WTC11 (cell line): Measurements from ENCODE around the gene IL17RB. TPM values are rescaled to one million over a fixed set of nuclear protein-coding genes. Genes with fewer than 3 reads are reported as not detected.

ENCODE experiments used
- ATAC-seq: fragments of 200-7000 bp; cut with Tn5 transposase; 2 replicates; pipeline ENCODE4 v1.10.0; 2021; ENCODE audit warnings: mild to moderate bottlenecking, moderate library complexity
- CTCF ChIA-PET: fragments of 300-600 bp; sonication (Branson Sonifier 250); formaldehyde crosslinking; loops from one replicate; lab custom pipeline; 2021; ENCODE audit warnings: antibody characterized with exemption; lab: Charles Lee
- POLR2A ChIA-PET: fragments of 350-600 bp; sonication (Branson Sonifier 250); formaldehyde crosslinking; loops from one replicate; lab custom pipeline; 2021; ENCODE audit warnings: antibody characterized with exemption; lab: Charles Lee
- DNase-seq: peaks from one replicate; pipeline ENCODE4 v3.0.0; 2021; ENCODE audit warnings: low spot score
- H3K27ac Mint-ChIP-seq: 2 replicates; pipeline ENCODE4 v1.8.0; 2021; ENCODE audit warnings: mixed read lengths
- H3K27me3 Mint-ChIP-seq: 2 replicates; pipeline ENCODE4 v1.8.0; 2021; ENCODE audit warnings: low read depth, mild to moderate bottlenecking, moderate library complexity, mixed read lengths
- H3K36me3 Mint-ChIP-seq: 2 replicates; pipeline ENCODE4 v1.8.0; 2021; ENCODE audit warnings: mixed read lengths
- H3K4me1 Mint-ChIP-seq: 2 replicates; pipeline ENCODE4 v1.8.0; 2022; ENCODE audit warnings: mixed read lengths
- H3K4me3 Mint-ChIP-seq: 2 replicates; pipeline ENCODE4 v1.8.0; 2021; ENCODE audit warnings: mild to moderate bottlenecking, moderate library complexity, mixed read lengths
- H3K9me3 Mint-ChIP-seq: 2 replicates; pipeline ENCODE4 v1.8.0; 2021; ENCODE audit warnings: mixed read lengths
- CREM ChIP-seq: sonication (generic); formaldehyde crosslinking; IDR thresholded peaks from 2 replicates; pipeline ENCODE4 v1.8.1; 2022; ENCODE audit warnings: mild to moderate bottlenecking, missing genetic modification reagents, moderate library complexity
- FOXP4 ChIP-seq: sonication (generic); formaldehyde crosslinking; IDR thresholded peaks from 2 replicates; pipeline ENCODE4 v1.8.0; 2022; ENCODE audit warnings: mild to moderate bottlenecking, missing genetic modification reagents
- GTF2I ChIP-seq: fragments of 250-450 bp; sonication (Bioruptor Pico); conservative IDR thresholded peaks from 2 replicates; pipeline ENCODE4 v1.4.0; 2021; ENCODE audit warnings: mild to moderate bottlenecking
- HMGA2 ChIP-seq: fragments of 250-450 bp; sonication (Bioruptor Pico); IDR thresholded peaks from 2 replicates; pipeline ENCODE4 v1.4.0; 2021; ENCODE audit warnings: mild to moderate bottlenecking, moderate library complexity
- JAZF1 ChIP-seq: fragments of 250-450 bp; sonication (Bioruptor Pico); IDR thresholded peaks from 2 replicates; pipeline ENCODE4 v1.9.0; 2021; ENCODE audit warnings: moderate library complexity, mild to moderate bottlenecking, inconsistent platforms
- KAT7 ChIP-seq: sonication (generic); formaldehyde crosslinking; IDR thresholded peaks from 2 replicates; pipeline ENCODE4 v1.8.1; 2023; ENCODE audit warnings: missing genetic modification reagents, mild to moderate bottlenecking, borderline replicate concordance
- MAX ChIP-seq: sonication (generic); formaldehyde crosslinking; IDR thresholded peaks from 2 replicates; pipeline ENCODE4 v1.8.0; 2022; ENCODE audit warnings: mild to moderate bottlenecking, missing genetic modification reagents
- NFE2L1 ChIP-seq: sonication (generic); formaldehyde crosslinking; IDR thresholded peaks from 2 replicates; pipeline ENCODE4 v1.8.1; 2023; ENCODE audit warnings: missing genetic modification reagents
- OVOL2 ChIP-seq: fragments of 250-450 bp; sonication (Bioruptor Pico); IDR thresholded peaks from 2 replicates; pipeline ENCODE4 v1.9.0; 2021; ENCODE audit warnings: mild to moderate bottlenecking, borderline replicate concordance
- TEAD1 ChIP-seq: sonication (generic); formaldehyde crosslinking; IDR thresholded peaks from 2 replicates; pipeline ENCODE4 v1.8.0; 2022; ENCODE audit warnings: mild to moderate bottlenecking, missing genetic modification reagents
- ZSCAN18 ChIP-seq: fragments of 250-450 bp; sonication (Bioruptor Pico); IDR thresholded peaks from 2 replicates; pipeline ENCODE4 v2.1.2; 2022; ENCODE audit warnings: mild to moderate bottlenecking, moderate library complexity
- total RNA-seq: library from RNA; stranded (reverse); gene quantifications from 3 replicates; pipeline ENCODE4 v1.2.3, GENCODE V29; 2021
- TF ChIP-seq, protein P1 (sequence below): sonication (generic); formaldehyde crosslinking; IDR thresholded peaks from 2 replicates; pipeline ENCODE4 v1.8.1; 2022; ENCODE audit warnings: missing genetic modification reagents, borderline replicate concordance
- TF ChIP-seq, protein P2 (sequence below): sonication (generic); formaldehyde crosslinking; IDR thresholded peaks from 2 replicates; pipeline ENCODE4 v1.8.1; 2022; ENCODE audit warnings: low read depth, mild to moderate bottlenecking, moderate library complexity, missing genetic modification reagents, borderline replicate concordance
- TF ChIP-seq, protein P3 (sequence below): sonication (generic); formaldehyde crosslinking; IDR thresholded peaks from 2 replicates; pipeline ENCODE4 v1.8.0; 2023; ENCODE audit warnings: missing genetic modification reagents
- TF ChIP-seq, protein P4 (sequence below): sonication (generic); formaldehyde crosslinking; IDR thresholded peaks from 2 replicates; pipeline ENCODE4 v1.8.1; 2023; ENCODE audit warnings: mild to moderate bottlenecking, missing genetic modification reagents

Gene IL17RB
- total RNA-seq, 1 experiment from 2014 or later: 5.6 TPM

- TF ChIP-seq, protein P1, sequence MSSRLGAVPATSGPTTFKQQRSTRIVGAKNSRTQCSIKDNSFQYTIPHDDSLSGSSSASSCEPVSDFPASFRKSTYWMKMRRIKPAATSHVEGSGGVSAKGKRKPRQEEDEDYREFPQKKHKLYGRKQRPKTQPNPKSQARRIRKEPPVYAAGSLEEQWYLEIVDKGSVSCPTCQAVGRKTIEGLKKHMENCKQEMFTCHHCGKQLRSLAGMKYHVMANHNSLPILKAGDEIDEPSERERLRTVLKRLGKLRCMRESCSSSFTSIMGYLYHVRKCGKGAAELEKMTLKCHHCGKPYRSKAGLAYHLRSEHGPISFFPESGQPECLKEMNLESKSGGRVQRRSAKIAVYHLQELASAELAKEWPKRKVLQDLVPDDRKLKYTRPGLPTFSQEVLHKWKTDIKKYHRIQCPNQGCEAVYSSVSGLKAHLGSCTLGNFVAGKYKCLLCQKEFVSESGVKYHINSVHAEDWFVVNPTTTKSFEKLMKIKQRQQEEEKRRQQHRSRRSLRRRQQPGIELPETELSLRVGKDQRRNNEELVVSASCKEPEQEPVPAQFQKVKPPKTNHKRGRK: no peak
- TF ChIP-seq TEAD1 (CRISPR knock-in tag): no peak
- TF ChIP-seq CREM: no peak
- TF ChIP-seq OVOL2 (CRISPR knock-in tag): no peak
- TF ChIP-seq, protein P2, sequence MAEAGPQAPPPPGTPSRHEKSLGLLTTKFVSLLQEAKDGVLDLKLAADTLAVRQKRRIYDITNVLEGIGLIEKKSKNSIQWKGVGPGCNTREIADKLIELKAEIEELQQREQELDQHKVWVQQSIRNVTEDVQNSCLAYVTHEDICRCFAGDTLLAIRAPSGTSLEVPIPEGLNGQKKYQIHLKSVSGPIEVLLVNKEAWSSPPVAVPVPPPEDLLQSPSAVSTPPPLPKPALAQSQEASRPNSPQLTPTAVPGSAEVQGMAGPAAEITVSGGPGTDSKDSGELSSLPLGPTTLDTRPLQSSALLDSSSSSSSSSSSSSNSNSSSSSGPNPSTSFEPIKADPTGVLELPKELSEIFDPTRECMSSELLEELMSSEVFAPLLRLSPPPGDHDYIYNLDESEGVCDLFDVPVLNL (CRISPR knock-in tag): no peak
- TF ChIP-seq MAX (CRISPR knock-in tag): no peak
- TF ChIP-seq ZSCAN18: no peak
- no peak for TF ChIP-seq HMGA2 (CRISPR knock-in tag)
Observed at GRCh38 chr3:53858096-53858741, 11.9 kb downstream of the IL17RB start (continued).

DNA sequence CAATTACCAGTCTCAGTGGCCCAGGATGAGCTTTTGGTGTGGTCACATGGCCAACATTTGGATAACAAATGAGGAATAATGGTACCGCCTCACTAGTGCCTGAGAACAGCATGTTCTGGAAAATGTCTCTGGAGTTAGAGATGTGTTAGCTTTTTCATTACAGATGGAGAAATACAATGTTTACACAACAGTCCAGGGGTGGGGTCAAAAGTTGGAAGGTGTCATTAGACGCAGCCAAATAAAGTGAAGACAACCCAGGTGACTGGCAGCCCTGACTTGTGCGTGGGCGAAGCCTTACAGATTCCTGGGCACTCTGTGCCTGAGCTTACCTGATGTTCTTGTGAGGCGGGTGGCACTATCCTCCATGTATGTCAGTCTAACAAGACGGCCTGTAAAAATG is 12.8 kb downstream of the IL17RB start:
- ATAC-seq: no peak
- no peak for DNase-seq
- TF ChIP-seq, protein P3, sequence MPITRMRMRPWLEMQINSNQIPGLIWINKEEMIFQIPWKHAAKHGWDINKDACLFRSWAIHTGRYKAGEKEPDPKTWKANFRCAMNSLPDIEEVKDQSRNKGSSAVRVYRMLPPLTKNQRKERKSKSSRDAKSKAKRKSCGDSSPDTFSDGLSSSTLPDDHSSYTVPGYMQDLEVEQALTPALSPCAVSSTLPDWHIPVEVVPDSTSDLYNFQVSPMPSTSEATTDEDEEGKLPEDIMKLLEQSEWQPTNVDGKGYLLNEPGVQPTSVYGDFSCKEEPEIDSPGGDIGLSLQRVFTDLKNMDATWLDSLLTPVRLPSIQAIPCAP (CRISPR knock-in tag): no peak
- no peak for TF ChIP-seq FOXP4 (CRISPR knock-in tag)
- TF ChIP-seq GTF2I (CRISPR knock-in tag): no peak
- no peak for TF ChIP-seq KAT7 (CRISPR knock-in tag)
- POLR2A ChIA-PET: no interaction called here
- no peak overlapping the region for H3K4me3 Mint-ChIP-seq
- peaks cover 29% of the 10 kb centered on the region for H3K36me3 Mint-ChIP-seq
- no peak overlapping the region for H3K27ac Mint-ChIP-seq
- H3K27me3 Mint-ChIP-seq: no peaks in the 10 kb centered on the region
- CTCF ChIA-PET: no interaction called here
- H3K4me1 Mint-ChIP-seq: no peaks in the 10 kb centered on the region
- no peaks in the 10 kb centered on the region for H3K9me3 Mint-ChIP-seq

DNA sequence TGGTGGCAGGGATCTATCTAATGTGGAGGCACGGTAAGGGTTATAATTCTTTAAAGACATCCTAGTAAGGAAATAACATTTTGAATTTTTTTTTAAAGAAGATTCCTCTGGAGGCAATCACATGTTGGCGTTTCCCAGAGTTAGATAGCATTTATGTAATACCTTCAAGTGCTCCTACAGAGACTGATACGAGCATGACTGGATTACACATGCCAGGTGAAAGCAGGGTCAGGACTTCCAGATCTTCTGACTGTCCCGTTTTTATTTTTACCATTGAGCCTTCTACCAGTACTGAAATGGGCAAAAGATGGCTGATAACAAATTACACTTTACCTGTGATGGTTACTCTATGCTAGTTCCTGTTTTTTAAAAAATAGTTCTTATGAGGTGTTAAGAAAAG is 13.8 kb downstream of the IL17RB start:
- Mint-ChIP-seq H3K9me3 (no peaks in the 10 kb centered on the region), H3K36me3 (peaks cover 37% of the 10 kb centered on the region), H3K27ac (no peak overlapping the region), H3K27me3 (no peaks in the 10 kb centered on the region), H3K4me3 (no peak overlapping the region), H3K4me1 (no peaks in the 10 kb centered on the region)
- CTCF ChIA-PET: no interaction called here
- POLR2A ChIA-PET: no interaction called here
- no peak for ATAC-seq
- no peak for DNase-seq
- no peak for TF ChIP-seq JAZF1 (CRISPR knock-in tag)

GRCh38 chr3:53862241-53862640 is 15.9 kb downstream of the IL17RB start:
- CTCF ChIA-PET: no interaction called here

More at GRCh38 chr3:53862241-53862640, 15.9 kb downstream of the IL17RB start:
- Mint-ChIP-seq H3K4me1 (no peaks in the 10 kb centered on the region), H3K4me3 (no peak overlapping the region), H3K27ac (no peak overlapping the region)
- POLR2A ChIA-PET: no interaction called here
- ATAC-seq (no peak), DNase-seq (no peak)
- TF ChIP-seq, protein P4, sequence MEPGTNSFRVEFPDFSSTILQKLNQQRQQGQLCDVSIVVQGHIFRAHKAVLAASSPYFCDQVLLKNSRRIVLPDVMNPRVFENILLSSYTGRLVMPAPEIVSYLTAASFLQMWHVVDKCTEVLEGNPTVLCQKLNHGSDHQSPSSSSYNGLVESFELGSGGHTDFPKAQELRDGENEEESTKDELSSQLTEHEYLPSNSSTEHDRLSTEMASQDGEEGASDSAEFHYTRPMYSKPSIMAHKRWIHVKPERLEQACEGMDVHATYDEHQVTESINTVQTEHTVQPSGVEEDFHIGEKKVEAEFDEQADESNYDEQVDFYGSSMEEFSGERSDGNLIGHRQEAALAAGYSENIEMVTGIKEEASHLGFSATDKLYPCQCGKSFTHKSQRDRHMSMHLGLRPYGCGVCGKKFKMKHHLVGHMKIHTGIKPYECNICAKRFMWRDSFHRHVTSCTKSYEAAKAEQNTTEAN (CRISPR knock-in tag): no peak
- no peak for TF ChIP-seq NFE2L1 (CRISPR knock-in tag)
- TF ChIP-seq, all 79 proteins: peak for 0
- Mint-ChIP-seq H3K27me3 (no peaks in the 10 kb centered on the region), H3K9me3 (no peaks in the 10 kb centered on the region), H3K36me3 (peaks cover 42% of the 10 kb centered on the region)
